NCI-H2107 treated with DMSO at 0.1 percent for 48 hours (cell line): ENCODE results near the gene TCIRG1.

Experiments used
- DNase-seq: peaks from one replicate; lab custom pipeline; 2025; ENCODE audit not compliant: unreplicated experiment; lab: John Stamatoyannopoulos, UW

Gene TCIRG1

DNA sequence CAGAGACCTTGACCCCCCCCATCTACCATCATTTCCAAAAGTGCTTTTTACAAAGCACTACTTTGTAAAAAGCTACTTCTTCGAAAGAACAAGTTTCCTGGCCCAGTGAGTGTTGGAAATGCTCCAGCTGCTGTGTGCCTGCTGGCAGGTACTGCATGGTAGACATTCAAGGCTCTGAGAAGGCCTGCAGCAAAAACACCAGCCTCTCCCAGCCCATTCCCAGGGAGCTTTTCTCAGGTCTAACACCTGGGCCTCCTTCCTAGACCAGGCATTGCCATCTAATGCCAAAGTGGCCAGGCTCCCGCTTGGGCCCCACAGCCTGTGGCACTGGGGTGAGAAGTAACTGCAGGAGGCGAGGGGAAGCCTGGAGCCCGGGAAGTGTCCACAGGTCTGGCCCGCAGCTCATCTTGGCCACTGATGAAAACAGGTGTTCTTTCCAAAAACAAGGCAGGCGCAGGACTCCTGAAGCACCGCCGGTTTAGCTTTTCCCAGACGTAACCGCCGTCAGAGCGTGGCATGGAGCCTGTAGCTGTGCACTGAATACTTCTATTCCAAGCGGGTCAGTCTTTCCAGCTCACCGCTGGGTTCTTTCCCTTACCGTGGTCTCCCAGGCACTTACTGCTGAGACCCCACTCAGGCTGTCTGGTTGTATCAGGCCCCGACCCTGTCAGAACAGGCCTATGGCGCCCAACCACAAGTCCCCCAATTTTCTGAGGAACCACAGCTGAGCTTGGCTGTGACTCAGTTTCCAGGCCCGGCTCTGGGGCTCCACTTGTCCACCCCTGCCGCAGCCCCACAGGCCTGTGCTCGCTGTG lies 1.2 kb upstream of the TCIRG1 start:
- DNase-seq = no peak

DNA sequence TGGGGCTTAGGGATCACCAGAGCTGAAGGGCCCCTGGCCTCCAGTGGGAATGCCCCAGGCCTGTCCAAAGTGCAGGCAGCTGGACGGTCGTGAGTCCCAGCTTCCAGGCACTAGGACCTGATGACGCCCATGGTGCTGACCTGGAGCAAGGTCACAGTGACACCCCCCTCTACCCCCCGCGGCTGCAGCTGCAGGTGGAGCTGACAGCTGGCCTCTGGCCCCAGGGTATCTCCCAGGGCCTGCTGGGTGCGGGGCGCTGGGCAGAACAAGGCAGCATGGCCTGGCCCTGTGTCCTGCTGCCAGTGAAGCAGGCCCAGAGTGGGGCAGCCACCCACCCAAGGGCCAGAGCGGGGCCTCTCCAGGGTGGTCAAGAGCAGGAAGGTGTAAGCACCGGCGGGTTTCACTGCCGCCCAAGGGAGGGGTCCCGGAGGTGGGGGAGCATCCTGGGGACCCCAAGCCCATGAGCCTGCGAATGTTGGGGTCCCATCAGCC lies 553 bp upstream of the TCIRG1 start:
- DNase-seq = no peak

DNA sequence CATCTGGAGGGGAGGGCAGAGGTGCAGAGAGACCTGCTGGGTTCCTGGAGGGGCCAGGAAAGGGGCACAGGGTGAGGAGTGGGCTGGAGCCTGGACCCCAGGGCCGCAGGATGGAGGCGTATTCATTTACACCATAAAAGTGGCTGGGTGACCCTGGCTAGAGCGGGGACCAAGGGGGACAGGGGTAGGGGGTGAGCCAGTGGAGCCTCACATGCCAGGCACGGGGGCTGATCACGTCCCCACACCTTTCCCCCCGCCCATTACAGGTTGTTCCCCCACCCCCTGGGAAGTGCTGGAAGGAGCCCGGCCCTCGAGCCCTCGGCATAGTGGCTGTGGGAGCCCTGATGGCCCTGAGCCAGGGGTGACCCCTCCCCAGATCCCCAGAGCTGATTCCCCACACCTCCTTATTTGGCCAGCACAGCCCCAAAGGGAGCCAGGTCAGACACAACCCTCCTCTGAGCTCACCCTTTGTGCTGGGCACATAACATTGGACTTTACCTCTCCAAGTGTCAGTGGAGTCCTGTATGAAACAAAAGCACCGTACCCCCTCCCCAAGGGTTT lies 781 bp downstream of the TCIRG1 start:
- DNase-seq = no peak

DNA sequence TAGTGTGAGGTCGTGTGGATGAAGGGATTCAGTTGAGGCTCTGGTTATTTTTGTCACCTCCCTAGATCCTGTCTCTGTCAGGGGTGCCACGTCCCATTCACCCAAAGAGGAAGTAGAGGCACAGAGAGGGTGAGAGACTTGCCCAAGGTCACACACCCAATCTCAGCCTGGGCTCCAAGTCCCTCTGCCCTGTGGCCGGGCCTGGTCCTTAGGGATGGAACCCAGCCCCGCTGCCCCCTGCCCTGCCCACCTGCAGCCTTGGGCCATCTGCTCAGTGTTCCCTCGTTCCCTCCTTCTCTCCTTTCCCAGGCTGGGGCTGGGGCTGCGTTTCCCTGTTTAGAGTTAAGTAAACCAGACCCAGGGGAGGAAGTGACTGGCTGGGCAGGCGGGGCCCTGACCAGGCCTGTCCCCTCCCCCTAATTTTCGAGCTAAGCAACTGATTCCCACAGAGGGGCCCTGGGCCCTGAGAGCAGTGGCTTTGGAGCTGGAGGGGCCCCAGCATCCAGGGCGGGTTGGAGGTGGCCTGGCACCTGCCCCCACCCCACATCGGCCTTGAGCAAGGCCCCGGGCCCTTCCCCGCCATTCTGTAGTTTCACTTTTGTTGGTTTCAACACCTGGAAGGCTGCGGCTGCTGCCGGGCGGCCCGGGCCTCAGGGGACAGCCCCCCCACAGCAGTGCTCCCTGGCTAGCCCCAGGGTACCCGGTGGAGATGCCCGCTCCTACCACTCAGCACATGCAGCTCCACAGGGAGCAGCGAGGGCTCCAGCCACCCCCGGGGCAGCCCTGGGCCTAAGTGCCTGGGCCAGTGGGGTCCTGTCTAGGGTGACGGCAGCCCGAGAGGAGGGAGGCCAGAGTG lies 1.5 kb downstream of the TCIRG1 start:
- peak; percentile 64 for DNase-seq

DNA sequence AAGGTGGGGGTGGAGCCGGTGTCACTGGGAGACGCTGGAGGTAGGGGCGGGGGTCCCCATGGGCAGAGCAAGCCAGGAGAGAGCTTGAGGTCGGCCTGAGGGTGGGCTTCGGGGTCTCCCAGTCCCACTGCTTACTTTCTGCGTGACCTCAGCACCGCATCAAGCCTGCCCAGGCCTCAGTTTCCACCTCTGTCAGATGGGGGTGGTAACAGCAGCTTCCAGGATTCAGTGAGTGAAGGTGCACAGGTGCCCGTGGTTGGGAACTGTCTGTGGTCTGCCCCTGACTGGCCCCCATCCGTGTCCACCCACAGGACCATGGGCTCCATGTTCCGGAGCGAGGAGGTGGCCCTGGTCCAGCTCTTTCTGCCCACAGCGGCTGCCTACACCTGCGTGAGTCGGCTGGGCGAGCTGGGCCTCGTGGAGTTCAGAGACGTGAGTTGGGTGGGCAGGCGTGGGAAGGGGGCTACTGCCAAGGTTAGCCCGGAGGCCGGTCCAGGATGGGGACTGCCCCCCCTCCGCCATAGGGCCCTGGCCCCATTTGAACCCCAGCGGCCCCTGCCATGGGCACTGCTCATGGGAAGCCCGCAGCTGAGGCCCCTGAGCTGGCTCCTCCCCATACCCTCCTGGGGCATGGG lies 2.2 kb downstream of the TCIRG1 start:
- DNase-seq = no peak

DNA sequence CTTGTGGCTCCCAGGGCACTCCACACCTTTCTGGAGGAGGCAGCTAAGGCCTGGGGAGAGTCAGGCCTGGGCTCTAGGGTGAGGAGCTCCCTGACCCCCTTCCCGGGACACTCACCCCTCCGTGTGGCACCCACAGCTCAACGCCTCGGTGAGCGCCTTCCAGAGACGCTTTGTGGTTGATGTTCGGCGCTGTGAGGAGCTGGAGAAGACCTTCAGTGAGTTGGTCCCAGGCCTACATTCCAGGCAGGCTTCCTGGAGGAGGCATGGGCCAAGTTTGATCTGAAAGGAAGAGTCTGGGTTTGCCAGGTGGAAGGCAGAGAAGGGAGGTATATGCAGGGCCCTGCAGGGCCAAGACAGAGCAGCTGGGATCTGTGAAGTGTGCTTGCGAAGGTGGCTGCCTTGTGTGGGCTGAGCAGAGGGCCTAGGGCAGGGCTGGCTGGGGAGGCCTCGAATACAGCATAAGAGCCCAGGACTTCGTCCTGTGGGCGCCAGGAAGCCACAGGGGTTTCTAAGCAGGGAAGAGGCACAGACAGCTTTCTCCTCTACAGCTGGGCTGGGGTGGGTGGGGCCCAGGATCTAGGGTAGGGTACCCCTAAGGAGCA lies 2.9 kb downstream of the TCIRG1 start:
- DNase-seq = no peak

DNA sequence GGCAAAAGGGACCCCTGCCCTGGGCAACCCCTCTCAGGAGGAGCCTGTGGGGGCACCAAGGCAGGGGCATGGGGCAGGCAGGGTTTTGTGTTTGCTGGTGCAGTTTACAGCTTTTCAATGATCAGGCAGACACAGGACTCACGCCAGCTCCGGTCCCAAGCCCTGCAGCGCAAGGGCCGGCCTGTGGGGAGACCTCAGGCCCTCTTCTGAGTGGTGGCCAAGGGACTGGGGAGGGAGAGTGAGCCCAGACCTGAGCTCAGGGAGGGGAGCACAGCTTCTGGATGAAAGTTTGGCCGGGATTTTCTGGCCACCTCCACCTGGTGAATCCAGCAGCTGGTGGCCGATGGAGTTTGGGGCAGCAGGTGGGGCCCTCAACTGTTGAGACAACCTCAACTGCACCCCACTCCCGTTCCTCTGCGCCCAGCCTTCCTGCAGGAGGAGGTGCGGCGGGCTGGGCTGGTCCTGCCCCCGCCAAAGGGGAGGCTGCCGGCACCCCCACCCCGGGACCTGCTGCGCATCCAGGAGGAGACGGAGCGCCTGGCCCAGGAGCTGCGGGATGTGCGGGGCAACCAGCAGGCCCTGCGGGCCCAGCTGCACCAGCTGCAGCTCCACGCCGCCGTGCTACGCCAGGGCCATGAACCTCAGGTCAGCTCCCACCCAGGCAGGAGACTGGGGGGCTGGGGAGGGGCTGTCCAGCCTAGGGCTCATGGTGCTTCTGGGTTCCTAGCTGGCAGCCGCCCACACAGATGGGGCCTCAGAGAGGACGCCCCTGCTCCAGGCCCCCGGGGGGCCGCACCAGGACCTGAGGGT lies 3.6 kb downstream of the TCIRG1 start:
- no peak for DNase-seq

DNA sequence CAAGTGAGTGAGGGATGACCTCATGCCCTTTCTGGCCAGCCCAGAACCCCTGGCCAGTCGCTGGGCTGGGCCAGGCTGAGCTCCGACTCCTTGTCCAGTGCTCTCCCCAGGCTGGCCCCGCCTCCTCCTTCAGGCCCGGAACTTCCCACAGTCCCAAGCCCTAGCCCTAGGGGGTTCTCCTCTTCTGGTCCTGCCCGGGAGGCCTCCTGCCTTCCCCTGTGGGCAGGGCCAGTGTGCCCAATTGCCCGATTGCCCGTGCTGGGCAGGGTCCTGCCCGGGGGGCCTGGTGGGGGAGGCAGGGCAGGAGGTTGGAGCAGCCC lies 4.2 kb downstream of the TCIRG1 start:
- no peak for DNase-seq

DNA sequence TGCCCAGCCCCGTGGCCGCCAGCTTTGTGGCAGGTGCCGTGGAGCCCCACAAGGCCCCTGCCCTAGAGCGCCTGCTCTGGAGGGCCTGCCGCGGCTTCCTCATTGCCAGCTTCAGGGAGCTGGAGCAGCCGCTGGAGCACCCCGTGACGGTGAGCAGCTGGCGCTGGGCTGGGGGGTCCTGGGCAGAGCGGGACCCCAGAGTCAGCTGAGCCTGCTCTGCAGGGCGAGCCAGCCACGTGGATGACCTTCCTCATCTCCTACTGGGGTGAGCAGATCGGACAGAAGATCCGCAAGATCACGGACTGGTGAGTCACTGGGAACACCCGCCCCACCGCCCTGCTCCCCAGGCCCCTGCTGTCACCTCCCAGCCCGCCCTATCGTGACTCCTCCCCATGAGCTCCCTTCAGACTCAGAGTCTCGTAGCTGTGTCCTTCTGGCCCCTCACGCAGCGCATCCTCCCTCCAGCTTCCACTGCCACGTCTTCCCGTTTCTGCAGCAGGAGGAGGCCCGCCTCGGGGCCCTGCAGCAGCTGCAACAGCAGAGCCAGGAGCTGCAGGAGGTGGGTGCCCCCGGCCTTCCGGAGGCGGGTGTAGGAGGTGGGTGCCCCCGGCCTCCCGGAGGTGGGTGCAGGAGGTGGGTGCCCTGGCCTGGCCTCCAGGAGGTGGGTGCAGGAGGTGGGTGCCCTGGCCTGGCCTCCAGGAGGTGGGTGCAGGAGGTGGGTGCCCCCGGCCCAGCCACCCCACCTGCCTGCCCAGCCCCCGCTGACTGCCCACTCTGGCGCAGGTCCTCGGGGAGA lies 4.7 kb downstream of the TCIRG1 start:
- DNase-seq = peak; percentile 25

DNA sequence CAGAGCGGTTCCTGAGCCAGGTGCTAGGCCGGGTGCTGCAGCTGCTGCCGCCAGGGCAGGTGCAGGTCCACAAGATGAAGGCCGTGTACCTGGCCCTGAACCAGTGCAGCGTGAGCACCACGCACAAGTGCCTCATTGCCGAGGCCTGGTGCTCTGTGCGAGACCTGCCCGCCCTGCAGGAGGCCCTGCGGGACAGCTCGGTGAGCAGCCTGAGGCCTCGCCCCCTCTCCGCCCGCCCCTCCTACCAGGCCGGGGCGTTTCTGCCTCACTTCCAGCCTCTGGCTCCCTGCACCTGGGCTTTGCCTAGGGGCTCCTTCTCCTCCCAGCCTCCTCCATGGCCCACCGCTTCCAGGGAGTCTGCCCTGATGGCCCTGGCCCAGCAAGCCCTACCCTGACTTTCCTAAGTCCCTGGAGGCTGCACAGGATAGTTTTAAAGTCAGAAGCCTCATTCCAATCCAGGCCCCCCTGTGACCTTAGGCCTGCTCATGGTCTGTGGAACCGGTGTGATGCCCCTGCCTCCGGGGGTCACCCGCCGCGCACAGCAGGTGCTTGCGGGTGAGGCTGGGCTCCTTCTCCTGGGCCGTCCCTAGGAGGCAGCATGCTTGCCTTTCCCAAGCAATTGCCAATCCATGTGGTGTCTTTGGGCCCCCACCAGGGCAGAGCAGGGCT lies 5.5 kb downstream of the TCIRG1 start:
- DNase-seq = peak; percentile 41

DNA sequence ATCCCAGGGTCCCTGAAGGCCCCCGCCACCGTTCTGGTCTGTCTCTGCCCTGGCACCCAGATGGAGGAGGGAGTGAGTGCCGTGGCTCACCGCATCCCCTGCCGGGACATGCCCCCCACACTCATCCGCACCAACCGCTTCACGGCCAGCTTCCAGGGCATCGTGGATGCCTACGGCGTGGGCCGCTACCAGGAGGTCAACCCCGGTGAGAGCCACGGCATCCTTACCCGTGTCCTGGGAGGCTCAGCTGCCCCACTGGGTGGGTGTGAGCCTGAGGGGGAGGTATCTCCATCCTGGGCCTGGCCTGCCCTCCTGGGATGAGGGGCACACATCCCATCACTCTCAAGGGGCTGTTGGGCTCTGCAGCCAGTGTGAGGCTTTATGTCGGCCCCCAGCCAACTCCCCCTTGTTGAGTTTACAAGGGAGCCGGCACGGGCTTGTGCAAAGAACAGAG lies 6.1 kb downstream of the TCIRG1 start:
- no peak for DNase-seq

DNA sequence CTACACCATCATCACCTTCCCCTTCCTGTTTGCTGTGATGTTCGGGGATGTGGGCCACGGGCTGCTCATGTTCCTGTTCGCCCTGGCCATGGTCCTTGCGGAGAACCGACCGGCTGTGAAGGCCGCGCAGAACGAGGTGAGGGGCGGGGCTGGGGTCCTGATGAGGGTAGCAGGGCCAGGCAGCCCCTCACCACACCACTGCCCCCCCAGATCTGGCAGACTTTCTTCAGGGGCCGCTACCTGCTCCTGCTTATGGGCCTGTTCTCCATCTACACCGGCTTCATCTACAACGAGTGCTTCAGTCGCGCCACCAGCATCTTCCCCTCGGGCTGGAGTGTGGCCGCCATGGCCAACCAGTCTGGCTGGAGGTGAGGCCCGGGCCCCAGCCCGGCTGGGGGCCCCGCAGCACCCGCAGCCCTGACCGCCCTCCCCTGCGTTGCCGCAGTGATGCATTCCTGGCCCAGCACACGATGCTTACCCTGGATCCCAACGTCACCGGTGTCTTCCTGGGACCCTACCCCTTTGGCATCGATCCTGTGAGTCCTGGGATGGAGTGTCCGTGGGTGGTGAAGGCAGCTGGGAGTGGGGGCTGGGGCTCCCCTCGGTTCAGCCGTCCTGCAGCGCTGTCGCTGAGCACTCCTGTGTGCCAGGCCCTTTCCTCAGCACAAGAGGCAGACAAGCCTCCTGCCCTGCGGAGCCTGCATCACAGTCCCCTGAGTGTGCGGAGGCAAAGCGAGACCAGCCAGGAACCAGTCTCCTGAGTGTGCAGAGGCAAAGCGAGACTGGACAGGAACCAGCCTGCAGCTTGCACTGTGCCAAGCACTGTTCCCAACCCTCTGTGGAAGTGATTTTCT lies 8.8 kb downstream of the TCIRG1 start:
- no peak for DNase-seq

DNA sequence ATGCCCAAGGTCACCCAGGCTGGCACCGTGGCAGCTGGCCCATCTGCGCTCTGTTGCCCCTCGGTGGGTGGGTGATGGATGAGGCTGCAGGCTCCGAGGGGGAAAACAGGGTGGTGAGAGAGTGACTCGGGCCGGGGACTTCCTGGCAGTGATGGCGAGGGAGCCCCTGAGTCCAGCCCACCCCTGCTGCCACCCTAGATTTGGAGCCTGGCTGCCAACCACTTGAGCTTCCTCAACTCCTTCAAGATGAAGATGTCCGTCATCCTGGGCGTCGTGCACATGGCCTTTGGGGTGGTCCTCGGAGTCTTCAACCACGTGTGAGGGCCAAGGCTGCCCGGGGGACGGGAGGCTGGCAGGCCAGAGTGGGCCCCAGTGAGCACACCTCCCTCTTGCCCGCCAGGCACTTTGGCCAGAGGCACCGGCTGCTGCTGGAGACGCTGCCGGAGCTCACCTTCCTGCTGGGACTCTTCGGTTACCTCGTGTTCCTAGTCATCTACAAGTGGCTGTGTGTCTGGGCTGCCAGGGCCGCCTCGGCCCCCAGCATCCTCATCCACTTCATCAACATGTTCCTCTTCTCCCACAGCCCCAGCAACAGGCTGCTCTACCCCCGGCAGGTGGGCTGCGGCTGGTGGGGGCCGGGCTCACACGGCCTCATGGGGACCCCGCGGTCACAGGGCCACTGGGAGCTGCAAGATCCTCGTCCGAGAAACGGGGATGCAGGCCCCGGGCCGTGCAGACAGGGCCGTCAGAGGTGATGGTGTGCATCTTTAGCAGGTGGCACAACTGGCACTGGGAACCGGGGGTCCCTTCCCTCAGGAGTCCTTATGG lies 10.1 kb downstream of the TCIRG1 start:
- no peak for DNase-seq

DNA sequence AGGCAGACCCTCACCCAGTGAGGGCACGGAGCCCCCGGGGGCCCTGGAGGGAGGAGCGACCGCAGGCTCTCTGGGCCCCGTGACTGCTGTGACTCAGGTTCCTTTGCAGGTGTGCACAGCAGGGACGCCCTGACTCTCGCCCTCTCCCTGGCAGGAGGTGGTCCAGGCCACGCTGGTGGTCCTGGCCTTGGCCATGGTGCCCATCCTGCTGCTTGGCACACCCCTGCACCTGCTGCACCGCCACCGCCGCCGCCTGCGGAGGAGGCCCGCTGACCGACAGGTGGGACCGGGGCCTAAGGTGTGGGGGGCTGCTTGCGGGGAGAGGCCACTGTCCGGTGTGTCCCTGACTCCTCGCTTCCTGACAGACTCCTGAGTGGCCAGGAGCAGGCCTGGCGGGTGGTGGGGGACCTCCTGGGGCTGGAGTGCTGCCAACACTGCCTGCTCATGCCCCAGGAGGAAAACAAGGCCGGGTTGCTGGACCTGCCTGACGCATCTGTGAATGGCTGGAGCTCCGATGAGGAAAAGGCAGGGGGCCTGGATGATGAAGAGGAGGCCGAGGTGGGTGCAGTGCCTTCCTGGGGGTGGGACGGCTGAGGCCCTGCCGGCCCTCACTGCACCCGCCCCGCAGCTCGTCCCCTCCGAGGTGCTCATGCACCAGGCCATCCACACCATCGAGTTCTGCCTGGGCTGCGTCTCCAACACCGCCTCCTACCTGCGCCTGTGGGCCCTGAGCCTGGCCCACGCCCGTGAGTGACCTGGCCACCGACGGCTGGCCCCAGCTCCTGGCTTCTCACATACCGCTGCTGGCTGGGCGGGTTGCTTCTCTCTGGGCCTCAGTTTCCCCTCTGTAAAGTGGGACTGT lies 10.9 kb downstream of the TCIRG1 start:
- DNase-seq = no peak

DNA sequence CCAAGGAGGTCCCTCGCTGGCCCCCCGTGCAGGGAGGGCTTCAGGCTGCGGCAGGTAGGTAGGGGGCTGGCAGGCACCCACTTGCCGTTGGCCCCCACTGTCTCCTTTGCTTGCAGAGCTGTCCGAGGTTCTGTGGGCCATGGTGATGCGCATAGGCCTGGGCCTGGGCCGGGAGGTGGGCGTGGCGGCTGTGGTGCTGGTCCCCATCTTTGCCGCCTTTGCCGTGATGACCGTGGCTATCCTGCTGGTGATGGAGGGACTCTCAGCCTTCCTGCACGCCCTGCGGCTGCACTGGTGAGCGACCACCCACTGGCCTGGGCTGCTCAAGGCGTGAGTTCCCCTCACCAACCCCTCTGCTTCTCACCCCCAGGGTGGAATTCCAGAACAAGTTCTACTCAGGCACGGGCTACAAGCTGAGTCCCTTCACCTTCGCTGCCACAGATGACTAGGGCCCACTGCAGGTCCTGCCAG lies 11.6 kb downstream of the TCIRG1 start:
- no peak for DNase-seq
